ENCODE results near the gene CCDC85C.

Gene CCDC85C

DNA sequence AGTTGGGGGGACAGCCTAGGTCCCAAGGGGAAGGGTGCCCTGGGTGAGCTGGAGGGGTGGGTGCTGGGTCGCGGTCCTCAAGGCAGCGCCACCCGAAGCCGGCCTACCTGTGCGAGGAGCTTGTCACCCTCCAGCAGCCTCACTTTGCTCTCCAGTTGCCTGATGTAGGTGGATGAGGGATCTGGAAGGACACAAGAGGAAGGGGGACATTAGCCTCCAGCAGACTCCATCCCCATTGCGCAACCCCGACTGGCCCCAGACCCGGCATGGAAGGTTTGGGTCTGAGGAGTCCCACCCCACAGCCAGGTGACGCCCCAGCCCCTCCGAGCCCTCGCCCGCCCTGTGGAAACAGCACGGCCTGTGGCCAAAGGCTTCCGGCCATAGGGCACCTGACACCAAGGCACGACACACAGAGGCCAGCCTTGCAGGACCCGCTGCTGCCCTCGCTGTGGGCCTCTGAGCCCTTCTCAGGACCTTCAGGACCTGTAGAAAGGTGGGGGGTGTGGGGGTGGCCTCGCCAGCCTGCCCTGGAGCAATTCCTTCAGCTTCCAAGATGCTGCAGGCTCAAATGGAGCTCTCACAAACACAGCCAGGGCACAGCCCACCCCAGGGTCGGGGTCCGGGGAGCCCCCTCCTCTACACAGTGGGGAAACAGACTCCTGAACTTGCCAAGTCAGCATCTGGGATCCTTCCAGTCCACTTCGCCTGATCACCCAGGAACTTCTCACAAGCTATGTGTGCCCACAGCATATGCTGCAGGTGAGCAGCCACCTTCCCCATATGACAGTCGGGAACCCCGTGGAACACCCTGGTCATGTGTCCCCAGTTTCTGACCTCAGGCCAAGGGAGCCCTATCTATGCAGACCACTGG lies 67.9 kb downstream of the CCDC85C start:
- DNase-seq = no peak
- intact Hi-C loops (cut with DNase I) = no loop called here

DNA sequence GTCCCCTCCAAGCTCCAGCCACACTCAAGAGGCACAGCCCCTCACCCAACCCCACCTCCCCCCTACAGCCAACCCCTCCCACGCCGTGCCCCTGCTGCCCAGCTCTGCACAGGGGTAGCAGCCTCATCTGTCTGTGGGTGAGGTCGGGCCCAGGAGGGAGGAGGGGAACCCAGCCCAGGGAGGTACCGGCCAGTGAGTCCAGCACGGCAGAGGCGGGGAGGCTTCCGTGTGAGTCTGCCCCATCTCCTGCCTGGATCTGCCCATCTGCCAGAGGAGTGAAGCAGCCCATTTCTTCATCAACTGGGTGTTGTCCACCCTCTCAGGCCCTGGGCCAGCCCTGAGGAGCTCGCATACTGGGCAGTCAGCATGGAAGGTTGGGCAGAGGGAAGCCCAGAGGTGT lies 68.6 kb downstream of the CCDC85C start:
- intact Hi-C loops (cut with DNase I) = no loop called here
- no peak for DNase-seq

DNA sequence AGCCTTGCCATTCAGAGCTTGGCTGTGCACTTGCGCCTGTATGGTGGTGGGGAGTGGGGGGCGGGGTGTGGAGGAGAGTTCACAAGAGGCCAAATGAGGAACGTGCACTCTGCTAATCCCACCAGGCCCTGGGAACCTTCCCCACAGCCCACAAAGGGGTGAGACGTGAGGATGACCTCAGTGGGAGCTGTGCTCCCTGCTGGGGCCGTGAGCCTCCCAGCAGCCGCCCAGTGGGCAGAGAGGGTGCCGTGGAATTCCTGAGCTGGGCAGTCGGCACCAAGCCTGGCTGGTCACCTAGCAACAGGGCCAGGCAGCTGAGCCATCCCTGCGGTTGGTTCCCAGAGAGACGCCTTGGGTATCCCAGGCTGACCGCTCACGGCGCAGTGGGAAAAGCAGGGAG lies 69.1 kb downstream of the CCDC85C start:
- peak in 35 of 42 donors; percentile 18 to 75 (median 56) for DNase-seq
- intact Hi-C loops (cut with DNase I) = no loop called here

DNA sequence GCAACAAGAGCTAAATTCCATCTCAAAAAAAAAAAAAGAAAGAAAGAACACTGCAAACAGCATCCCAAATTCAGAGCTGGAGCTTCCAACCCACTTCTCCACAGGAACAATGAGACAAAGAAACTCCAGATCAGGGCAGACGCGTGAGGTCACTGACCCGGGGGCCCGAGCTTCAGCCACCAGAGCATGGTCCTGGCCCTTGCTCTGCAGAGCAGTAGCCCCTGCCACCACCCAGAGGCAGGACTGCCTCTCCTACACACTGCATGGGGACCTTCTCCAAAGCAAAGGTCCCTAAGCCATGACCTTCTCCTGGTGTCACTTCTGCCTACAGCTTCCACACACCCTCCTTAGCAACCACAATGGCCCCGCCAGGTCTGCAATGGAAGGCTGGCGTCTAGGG lies 69.7 kb downstream of the CCDC85C start:
- intact Hi-C loops (cut with DNase I) = no loop called here
- DNase-seq = no peak

DNA sequence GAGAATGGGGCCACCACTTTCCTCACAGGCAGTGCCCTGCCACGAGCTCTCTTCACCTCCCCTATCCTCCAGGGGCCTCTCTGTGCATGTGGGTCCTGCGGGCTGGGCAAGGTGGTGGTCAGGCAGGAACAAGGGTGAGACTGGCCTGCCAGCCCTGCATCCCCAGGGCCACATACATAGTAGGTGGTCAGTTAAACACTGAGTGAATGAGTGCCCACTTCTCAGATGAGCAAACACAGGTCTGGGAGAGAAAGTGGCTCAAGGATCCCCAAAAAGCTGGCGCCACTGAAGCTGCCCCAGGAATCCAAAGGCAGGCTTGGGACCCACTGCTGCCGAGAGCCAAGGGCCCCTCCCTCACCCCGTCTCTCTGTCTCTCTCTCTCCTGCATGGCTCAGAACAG lies 71.7 kb downstream of the CCDC85C start:
- no peak for DNase-seq
- intact Hi-C loops (cut with DNase I) = no loop called here

DNA sequence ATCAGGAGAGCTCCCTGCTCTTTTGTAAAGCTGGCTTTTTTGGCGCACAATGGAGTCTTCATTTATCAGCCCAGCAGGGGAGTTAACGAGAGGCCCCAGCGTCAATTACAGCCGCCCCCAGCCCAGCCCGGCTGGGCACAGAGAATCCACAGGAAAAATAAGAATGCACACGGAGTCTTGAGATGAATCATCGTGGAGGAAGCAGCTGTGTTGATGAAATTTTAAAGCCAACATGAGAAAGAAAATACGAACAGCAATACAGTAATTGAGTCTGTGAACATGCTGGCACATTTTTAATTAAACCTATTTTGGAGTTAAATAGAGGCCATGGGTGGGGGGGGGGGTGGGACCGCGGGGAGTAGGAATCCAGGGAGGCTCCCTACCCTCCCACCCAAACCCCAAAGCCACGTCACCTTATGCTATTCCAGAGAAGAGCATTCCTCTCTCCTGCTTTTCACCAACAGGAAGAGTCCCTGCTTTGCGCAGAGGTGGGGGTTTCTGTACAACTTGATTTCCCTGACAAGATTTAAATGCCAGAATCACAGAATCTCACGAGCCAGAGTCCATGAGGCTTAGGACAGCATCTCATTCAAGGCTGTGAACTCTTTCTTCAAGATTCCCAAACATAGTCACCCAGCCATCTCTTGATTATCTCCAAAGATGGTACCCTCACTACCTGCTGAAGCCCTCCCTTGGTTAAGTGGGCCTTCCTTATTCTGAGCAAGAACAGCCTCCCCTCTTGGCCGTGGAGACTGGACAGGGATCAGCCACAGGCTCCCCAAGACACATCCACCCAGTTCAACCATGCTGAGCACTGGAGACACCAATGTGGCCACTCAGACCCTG lies 72.5 kb downstream of the CCDC85C start:
- intact Hi-C loops (cut with DNase I) = no loop called here

DNA sequence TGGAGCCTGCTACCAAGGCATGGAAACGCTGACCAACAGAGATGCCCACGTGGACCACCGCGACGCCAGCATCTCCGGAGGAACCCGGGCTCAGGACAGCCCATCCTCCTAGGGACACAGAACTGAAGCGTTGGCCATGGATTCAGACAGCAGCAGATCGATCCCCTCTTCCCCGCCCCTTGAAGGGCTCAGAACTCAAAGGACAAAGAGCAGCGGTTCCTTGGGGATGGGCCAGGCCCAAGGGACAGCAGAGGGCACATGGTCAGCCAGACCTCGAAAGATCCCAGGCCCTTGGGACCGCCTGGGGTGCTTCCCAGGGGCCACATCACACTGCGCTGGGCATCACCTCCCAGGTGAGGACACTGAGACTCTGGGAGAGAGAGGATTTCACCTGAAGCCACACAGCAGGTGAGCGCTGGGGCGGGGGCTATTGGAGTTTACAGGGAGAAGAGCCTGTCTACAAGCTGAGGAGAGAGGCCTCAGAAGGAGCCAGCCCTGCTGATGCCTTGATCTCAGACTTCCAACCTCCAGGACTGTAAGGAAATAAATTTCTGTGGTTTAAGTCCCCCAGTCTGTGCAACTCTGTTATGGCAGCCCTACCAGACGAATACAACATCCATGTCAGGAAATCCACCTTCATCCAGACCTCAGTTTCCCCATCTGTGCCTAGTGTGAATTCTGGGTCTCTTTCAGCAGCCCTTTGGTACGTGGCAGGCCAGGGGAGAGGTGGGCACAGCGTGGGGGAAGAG lies 73.4 kb downstream of the CCDC85C start:
- intact Hi-C loops (cut with DNase I) = no loop called here
- DNase-seq = no peak

More for the DNA sequence above, 72.5 kb downstream of the CCDC85C start:
- no peak for DNase-seq

DNA sequence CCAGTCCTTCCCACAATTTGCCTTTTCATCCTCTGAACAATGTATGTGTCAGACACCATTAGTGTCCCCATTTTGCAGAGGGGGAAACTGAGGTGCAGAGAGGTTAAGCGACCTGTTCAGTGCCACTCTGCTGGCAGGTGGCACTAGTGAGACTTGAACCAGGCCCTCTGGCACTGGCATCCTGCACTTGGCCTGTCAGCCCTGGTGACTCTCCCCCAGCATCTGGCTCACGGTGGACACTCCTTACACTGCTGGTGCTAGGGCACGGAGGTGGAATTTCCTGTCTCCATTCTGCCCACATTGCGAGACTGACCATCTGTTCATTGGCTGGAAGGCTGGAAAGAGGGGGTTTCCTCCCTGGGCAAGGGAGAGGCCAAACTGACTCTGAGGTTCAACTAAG lies 74.1 kb downstream of the CCDC85C start:
- DNase-seq = peak in 1 of 42 donors; percentile 56
- intact Hi-C loops (cut with DNase I) = no loop called here

DNA sequence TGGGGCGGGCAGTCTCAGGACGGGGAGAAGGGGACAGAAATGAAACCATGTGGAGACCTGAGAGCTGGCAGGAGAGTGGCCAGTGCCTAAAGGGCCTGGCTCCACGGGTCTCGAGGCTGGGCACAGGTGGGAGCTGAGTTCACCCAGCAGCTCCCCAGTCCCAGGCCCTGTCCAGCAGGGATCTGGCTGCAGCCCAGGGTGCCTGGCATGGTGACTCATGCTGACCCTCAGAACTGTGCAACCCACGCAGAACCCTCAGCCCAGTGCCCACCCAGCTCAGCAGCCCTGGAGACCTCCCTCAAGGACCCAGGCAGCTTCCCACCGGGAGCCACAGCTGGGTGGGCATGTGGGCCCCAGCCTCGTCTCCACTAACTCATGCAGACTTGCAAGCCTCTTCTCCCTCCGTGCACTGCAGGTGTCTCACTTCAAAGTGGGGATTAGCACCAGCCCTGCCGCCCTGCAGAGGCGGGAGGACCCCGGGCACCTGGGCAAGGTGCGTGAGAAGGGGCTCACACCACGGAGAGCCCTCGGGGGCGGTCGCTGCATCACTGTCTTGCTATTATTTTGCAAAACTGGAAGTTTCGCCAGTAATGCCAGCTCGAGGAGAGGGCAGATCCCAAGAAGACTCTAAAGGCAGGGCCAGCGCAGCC lies 76.5 kb downstream of the CCDC85C start:
- no peak for DNase-seq
- intact Hi-C loops (cut with DNase I) = no loop called here

DNA sequence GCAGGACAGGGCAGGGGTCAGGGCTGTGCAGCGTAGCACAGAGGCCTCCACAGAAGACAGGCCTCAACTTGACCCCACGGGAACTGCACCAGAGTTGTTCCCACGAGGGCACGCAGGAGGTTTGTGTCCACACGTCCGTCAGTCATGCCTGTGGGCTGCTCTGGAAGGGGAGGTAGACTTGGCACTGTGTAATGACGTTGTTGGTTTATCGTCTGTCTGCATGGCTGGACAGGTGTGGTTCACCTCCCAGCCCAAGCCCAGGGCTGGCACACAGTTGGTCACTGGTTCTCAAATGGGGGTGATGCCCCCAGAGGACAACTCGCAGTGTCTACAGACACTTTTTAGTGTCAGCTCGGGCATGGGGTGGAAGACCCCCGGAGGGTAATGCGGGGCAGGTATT lies 77.0 kb downstream of the CCDC85C start:
- DNase-seq = no peak
- intact Hi-C loops (cut with DNase I) = no loop called here

DNA sequence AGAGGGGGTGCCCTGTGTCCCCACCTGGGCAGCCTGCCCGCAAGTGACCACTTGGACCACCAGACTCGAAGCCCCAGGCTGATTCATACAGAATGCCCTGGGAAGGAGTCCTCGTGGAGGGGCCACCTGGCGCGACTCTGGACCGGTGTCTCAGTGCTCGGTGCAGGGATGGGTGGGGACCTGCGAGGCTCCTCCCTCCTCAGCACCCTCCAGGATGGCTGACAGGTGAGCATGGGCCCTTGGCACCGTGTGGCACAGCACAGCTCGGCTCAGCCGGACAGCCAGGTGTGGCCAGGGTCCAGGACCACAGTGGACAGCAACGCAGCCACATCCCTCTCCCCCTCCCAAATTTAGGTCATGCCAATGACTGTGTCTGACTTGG lies 78.3 kb downstream of the CCDC85C start:
- no peak for DNase-seq
- intact Hi-C loops (cut with DNase I) = no loop called here

DNA sequence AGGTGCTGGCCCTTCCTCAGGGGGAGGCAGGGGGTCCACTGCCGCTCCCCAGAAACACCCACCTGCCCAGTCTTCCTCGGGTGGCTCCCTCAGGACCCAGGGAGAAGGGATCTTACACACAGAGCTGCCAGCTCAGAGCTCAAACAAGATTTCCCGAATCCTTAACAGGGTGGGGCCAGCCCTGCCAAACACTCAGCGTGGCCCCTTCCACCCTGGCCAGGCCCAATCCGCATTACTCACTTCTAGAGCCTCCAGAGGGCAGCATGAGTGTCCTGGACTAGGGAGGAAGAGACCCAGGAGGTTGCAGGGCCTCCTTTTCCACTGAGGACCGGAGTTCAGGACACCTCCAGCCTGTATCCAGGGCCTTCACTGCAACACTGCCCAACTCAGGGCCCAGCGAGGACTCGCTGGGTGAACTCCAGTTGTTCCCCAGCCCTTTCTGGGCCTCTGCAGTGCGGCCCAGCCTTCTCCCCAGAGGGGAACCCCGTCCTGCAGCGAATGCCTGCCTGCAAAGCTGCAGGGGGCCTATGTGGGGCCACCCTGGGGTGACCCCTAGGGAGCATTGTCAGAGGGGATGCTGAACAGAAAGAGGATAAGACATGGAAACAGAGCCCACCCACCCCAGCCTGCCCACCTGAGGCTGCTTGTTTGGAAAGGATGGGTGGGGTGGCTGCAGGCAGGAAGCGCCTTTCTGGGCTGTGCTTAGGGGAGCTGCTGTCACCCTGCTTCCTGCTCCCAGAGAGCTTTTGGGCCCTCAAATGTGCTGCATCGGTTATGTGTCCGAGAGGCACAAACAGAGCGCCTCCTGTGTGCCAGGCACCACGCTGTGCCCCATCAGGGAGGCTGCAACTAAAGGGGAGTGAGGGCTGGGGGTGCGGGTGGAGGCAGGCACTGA lies 79.0 kb downstream of the CCDC85C start:
- intact Hi-C loops (cut with DNase I) = no loop called here
- DNase-seq = peak in 2 of 42 donors; percentile 28 to 34

DNA sequence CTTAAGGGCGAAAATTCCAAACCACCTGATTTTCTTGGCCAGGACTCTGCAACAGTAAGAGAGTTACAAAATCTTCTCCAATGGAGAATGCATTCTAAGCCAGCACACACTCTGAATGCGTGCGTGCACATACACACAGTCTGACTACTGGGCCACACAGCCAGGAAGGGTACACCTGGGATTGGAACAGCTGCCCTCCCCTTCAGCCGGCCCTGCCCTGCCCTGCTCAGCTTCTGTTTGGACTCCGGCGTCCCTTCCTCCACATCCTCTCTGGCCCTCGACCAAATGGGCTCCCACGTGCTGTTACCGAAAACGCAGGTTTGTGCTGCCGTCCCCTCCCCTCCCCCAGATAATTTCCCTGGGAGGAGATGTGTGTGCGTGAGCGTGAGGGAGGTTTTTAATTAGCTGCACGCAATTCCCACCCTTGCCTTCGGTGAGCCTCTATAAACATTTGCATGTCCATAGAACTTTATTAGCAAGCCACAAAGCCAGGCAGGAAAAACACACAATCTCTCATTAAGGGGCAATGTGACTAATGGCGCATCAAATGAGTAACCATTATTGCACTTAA lies 79.8 kb downstream of the CCDC85C start:
- DNase-seq = no peak
- intact Hi-C loops (cut with DNase I) = no loop called here

DNA sequence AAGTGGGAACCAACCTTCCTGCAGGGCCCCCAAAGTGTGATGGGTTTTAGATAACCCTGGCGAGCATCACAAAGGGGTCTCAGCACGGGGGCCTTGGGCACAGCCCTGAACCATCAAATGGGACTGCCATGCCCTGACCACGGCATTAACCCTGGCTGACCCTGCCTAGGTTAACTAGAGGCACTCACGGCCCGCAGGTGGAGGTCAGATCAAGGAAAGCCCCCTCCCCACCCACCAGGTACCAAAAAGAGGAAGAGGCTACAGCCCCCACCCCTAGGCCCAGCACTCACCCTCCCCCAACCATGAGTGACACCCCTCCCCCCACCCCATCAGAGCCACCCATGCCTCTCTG lies 80.3 kb downstream of the CCDC85C start:
- intact Hi-C loops (cut with DNase I) = no loop called here
- DNase-seq = no peak

DNA sequence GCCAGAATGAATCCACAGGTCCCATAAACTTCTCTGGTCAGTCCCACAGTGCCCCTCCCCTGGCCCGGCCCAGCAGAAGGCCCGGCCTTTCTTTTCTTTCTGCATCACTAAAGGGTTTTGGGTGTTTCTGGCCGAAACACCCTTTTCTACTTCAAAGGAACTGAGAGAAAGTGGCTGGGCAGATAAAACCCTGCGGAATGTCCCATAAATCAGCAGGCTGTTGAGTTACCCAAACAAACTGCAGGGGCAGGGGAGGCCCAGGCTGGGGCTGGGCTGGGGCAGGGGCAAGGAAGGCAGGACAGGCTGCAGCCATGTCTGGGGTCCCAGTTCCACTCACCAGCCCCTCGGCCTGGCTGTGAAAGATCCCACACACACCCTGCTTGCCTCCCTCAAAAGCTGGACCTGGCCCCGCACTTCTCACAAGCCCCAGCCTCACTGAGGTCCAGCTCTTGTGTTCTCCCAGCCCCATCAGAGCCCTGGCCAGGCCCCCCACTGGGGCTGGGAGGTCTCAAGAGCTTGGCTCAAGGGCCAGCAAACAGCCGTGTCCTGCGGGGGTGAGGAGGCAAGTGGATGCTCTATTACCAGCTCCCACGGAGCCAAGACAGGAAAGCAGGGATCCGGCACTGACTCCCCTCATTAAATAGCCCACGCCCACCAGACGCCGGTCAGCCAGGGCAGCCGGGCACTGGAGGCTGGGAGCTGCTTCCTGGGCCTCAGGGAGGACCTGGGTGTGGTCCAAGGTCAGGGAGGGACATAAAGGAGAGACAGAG lies 80.9 kb downstream of the CCDC85C start:
- intact Hi-C loops (cut with DNase I) = no loop called here
- DNase-seq = no peak

DNA sequence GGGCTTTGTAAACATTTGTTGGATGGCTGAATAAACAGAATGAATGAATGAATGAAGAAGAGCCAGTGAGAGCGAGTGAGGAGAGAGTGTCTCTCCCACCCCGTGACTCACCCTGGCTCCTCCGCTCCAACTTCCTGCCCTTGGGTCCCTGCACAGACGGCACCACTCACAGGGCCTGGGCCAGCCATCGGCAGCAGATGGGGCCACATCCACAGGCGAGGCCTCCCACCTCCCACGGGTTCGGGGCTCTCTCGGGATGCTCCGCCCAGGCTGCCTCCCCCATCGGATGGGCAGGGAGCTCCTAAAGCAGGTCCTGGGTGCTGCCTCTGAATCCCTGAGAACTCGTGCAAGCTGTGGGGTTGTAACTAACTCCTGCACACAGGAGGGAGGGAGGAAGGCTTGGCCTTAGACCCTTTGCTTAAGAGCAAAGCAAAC lies 81.5 kb downstream of the CCDC85C start:
- DNase-seq = no peak
- intact Hi-C loops (cut with DNase I) = no loop called here

DNA sequence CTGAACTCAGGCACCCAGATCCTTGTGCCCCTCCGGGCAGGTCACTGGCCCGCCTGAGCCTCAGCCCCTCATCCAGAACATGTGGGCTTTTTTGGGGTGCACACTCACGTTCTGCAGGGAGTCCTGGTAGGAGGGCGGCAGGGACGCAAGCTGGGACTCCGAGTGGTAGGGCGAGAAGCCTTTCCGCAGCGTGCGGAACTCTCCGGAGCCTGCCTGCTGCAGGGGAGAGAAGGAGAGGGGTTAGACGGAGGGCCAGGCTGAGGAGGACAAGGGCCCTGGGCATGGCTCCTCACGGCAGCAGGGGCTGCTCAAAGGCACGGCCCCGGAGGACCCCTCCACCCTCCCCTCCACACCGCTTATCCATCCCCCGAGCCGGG lies 82.0 kb downstream of the CCDC85C start:
- intact Hi-C loops (cut with DNase I) = no loop called here
- no peak for DNase-seq

Data from head of caudate nucleus (tissue), 42 donors.